ENCODE measurements around the gene ANKRD9. TPM values are rescaled to one million over a fixed set of nuclear protein-coding genes. Genes with fewer than 3 reads are reported as not detected.

The ANKRD9 gene
- total and polyA plus RNA-seq, 2 of the 13 experiments (the other 11 are each of a cell fraction or from before 2014, with no cell fraction given): 10.0 to 15.0 TPM

- TF ChIP-seq ZBTB33 (CRISPR knock-in tag; IDR thresholded peaks at IDR 0.05) (no peak), DNMT1 (CRISPR knock-in tag; IDR thresholded peaks at IDR 0.05) (no peak), TOE1 (CRISPR knock-in tag; IDR thresholded peaks at IDR 0.05) (no peak), MTA1 (CRISPR knock-in tag; IDR thresholded peaks at IDR 0.05; ENCODE audit: borderline replicate concordance) (no peak), PPARG (CRISPR knock-in tag; conservative IDR thresholded peaks at IDR 0.05) (peak; percentile 52; the same call in 1 of the 2 replicates), BCL3 (CRISPR knock-in tag; IDR thresholded peaks at IDR 0.05) (no peak), ZNF337 (CRISPR knock-in tag; IDR thresholded peaks at IDR 0.05; ENCODE audit: borderline replicate concordance, low read depth) (peak; percentile 51; the same call in 1 of the 2 replicates), RFX1 (IDR thresholded peaks at IDR 0.05) (peak; percentile 9; the same call in 1 of the 2 replicates), MIER3 (CRISPR knock-in tag; IDR thresholded peaks at IDR 0.05; ENCODE audit: borderline replicate concordance) (no peak), ZHX1 (CRISPR knock-in tag; IDR thresholded peaks at IDR 0.05; ENCODE audit: low read depth) (no peak), RXRB (CRISPR knock-in tag; IDR thresholded peaks at IDR 0.05; ENCODE audit: borderline replicate concordance) (no peak), ZNF335 (CRISPR knock-in tag; IDR thresholded peaks at IDR 0.05) (no peak), ZBTB40 (IDR thresholded peaks at IDR 0.05) (no peak), ZBTB40 (CRISPR knock-in tag; IDR thresholded peaks at IDR 0.05) (no peak), ZNF841 (CRISPR knock-in tag; IDR thresholded peaks at IDR 0.05; ENCODE audit: borderline replicate concordance) (no peak), CREM (IDR thresholded peaks at IDR 0.05) (no peak), CREM (CRISPR knock-in tag; IDR thresholded peaks at IDR 0.05) (no peak)
These were observed 2.0 kb upstream of the ANKRD9 start (continued) for GRCh38 chr14:102511538-102511937.
